Stimulated activated CD4-positive, alpha-beta T cell treated with anti-CD3 and anti-CD28 coated beads, Interleukin-1b, Interleukin-23, amount 100 ng/mL, for 1 hour (primary cell): Measurements from ENCODE around the gene GOLGA6L2.
"Not testable (repeated sequence)": the region's sequence is repeated elsewhere in the genome, so short reads cannot be mapped to it uniquely, and the experiment has no call there.

Experiments
- DNase-seq, 2 donors: peaks; one replicate each; pipeline ENCODE4 v3.0.0-alpha.2; 2020; ENCODE audit warnings: low read depth in 2 of 2

The GOLGA6L2 gene, protein sequence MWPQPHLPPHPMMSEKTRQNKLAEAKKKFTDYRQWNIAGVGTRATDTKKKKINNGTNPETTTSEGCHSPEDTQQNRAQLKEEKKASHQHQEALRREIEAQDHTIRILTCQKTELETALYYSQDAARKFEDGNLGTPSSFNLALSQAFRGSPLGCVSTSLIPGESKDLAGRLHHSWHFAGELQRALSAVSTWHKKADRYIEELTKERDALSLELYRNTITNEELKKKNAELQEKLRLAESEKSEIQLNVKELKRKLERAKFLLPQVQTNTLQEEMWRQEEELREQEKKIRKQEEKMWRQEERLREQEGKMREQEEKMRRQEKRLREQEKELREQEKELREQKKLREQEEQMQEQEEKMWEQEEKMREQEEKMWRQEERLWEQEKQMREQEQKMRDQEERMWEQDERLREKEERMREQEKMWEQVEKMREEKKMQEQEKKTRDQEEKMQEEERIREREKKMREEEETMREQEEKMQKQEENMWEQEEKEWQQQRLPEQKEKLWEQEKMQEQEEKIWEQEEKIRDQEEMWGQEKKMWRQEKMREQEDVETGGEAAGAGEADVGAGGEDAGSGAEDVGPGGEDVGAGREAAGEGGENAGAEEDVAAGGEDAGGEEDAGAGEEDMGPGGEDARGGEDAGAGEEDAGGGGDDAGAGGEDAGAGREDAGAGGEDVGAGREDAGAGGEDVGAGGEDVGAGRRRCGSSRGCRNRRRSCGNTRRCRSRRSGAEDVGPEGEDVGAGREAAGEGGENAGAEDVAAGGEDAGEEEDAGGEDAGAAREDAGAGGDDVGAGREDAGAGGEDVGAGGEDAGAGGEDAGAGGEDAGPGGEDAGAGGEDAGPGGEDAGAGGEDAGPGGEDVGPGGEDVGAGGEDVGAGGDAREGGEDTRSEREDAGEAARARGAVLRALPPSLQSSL

DNA sequence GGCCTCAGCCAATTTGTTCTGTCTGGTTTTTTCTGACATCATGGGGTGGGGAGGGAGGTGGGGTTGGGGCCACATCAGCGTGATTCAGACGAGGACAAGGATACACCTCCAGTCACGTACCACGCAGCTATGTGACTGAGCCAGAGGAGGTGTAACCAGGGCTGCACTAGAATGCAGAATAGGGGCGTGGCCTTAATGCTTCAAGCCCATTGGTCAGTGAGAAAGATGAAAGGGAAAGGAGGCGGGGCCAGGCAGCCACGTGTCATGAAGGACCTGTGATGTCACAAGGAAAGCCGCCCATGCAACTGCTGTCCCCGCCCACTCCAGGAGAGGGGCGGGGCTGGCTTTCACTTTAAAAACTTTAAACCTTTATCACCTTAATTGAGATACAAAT is at the start of gene GOLGA6L2:
GOLGA6L2 (minus strand) TSS at position 137 of the 394 bp plus-strand sequence; CDS start at position 75, 62 bp downstream.
- no peak for DNase-seq

DNA sequence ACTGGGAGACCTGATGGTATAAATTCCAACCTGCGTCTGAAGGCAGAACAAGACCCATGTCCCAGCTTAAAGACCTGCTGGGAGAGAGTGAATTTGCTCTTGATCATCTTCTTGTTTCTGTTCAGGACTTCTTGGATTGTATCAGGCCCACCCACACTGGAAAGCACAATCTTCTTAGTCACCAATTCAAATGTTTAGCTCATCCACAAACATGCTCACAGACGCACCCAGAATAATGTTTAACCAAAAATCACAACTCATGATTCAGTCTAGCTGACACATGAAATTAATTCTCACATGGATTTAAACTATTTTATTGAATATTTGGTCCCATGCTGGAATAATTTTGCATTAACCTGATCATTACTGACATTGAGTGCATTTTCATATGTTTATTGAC is 37.8 kb upstream of the GOLGA6L2 start:
- DNase-seq: no peak

DNA sequence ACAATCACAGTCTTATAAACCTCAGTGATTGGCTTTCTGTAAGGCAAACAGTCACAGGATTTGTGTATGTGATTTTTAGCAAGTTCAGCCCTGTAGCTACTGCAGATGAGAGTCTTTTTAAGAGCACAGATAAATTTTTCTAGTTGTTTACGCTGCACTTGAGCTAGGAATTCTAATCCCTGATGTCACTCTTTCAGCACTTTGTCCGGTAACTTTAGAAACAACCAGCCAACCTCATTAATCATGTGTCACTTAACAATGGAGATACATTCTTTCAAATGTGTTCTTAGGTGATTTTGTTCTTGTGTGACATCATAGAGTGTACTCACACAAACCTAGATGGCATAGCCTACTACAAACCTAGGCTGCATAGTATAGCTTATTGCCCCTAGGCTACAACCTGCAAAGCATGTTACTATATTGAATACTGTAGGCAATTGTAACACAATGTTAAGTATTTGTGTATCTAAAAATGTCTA is 36.8 kb upstream of the GOLGA6L2 start:
- DNase-seq: no peak

DNA sequence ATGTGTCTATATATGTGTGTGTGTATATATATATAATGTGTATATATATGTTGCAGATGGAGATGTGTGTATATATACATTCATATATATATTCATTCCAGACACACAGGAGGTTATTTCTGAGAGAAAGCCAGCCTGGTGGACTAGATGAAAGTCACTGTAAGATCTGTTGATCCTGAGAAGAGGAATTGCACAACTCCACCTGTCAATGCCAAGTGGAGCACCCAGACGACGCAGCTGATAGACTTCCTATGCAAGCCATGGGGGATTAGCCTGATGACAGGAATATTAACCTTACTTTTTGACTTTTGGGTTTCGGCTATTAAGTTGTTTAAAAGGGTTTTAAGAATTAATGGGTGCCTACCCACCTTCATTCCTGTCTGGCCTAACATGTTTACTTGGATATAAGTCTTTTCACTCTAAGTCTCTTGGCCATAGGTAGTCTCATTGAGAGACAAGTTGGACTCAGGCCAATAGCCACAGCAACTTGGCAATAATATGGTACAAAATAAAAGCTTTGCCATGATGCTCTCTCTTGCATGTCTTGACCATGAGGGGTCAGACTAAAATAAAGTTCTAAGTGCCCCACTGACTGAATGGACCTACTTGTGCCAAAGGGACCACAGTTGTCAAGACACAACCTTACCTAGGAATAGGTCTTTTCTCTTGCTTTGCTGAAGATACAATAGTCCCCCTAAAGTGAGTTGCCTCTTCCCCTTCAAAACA is 35.9 kb upstream of the GOLGA6L2 start:
- DNase-seq: no peak

DNA sequence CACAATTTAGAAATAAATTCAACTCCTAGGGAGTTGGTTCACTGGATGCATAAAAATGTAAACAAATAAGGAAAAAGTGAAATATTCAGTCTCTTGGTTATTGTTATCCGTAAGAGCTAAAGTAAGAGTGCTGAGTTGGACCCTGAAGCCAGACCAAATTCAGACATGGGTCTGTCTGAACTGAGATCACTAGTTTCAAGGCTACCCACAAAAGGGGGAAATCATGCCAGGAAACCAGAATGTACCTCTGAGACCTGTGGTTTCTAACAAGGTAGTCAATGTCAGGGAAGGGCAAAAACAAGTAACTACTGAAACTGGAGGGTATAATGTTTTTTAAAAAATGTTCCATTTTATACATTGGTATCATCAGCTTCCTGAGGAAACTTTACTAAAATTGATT is 35.2 kb upstream of the GOLGA6L2 start:
- no peak for DNase-seq

DNA sequence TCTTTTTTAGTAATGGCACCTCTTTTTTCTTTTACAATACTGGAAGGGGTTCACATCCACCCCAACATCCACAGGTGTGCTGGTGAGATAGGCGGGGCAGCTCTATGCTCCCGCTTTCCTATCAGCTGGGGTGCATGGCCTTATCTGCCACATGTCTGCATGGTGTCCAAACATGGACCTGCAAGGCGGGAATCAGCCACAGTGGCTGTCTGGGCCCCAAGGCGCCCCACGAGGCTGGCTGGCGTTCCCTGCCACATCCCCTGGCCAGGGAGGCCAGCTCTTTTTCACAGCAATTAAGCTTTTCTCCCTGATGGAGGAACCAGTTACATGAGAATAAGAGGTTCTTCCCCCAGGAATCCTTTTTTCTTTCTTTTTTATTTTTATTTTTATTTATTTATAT is 30.9 kb upstream of the GOLGA6L2 start:
- no peak for DNase-seq

DNA sequence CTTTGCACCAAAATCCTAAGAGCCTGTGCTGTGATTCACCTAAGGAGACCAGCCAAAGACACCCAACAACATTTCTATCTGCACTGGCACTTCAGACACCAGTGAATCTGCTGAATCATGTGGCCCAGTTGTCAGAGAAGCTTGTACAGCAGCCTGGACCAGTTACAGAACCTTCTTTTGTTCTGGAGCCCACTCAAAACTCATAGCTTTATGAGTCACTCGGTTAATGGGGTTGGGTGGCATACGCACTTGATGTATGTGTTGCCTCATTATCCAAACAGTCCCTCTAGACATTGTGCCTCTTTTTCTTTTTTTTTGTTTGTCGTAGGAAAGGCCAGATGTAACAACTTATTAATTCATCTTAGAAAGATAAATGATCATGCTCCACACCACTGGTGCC is 25.6 kb upstream of the GOLGA6L2 start:
- no peak for DNase-seq

DNA sequence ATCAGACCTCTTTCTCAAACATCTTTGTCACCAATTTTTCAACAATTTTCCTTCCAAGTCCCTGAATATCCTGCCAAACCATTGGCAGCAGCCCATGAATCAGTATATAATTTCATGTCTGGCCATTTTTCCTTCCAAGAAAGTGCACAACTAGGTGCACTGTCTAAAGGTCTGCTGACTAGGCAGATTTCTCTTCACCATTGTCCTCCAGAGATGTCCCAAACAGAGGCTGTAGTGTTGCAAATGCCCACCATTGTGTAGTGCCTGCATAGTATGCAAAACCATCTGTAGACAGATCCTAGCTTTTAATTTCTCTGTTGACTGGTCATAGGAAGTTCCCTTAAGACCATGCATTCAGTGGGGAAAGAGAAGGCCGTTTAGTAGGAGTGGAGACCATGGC is 25.0 kb upstream of the GOLGA6L2 start:
- DNase-seq: no peak

DNA sequence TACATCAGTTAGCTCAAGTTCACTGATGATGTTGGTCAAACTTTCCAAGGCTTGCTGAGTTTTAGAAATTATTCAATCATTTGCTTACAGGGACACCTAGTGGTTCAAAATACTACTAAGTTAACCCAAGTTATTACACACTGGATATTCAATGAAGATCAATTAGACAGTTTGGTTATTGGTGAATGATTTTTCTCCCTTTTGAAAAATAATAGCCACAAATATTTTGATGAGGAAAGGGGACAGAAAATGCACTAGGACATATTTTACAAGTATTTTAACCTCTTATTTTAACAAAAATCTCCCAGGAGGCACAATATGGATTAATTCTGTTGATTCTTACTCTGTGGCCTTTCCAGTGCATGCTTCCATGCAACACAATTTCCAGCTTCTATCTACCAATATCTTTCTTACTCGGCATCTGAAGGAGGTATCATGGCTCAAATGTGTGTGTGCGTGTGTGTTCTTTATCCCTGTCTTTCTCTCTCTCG is 20.1 kb upstream of the GOLGA6L2 start:
- DNase-seq: no peak

DNA sequence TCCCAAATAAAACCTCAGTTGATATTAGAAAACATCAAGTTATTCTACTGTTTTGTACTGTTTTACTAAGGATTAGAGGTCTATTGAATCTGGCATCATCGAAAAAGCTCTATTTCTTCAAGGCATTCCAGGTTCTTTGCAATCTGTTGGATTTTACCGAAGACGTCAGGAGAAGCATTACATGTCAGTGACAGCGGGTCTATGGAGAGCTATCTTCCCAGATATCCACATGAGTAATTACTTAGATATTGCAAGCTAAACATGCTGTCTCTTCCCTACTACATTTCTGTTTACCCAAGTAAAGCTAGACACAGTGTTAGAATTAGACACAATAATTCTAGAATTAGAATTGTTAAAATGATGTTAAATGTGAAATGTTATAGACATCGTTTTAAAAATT is 10.8 kb upstream of the GOLGA6L2 start:
- no peak for DNase-seq

DNA sequence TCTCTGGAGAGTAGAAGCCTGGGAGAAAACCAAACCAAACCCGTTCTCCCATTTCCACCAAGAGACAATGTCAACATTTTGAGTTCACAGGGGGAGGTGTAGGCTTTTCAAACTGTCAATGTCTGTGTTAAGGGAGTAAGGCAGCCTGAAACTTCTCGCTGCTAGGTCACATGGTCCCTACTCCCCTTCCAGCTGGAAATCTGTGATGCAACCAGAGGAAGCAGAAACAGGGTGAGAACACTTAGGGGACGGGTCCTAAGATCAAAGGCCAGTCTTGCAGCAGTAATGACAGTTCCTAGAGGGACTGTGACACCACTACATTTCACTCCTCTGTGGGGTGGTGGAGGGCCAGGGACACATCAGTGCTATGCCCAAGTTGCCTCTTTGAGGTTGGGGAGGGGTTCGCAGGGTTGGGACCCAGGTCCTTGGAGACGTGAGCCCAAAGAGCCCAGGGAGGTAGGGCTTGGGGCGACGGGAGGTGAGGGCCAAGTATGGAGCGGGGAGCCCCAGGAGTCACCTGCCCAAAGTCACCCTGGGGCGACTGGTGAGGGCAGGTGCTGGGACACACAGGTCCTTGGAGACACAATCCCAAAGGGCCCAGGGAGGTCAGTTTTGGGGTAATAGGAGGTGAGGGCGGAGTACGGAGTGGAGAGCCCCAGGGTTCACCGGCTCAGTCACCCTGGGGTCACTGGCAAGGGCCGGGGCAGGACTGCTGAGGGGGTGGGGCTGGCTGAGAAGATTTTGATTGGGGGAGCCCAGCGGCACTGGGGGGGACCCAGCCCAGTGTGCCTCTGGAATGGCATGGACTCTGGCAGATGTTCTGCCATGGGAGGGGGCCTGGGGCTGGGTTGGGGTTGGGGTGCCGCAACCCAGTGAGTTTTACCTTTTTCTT is 582 bp downstream of the GOLGA6L2 start:
- no peak for DNase-seq

DNA sequence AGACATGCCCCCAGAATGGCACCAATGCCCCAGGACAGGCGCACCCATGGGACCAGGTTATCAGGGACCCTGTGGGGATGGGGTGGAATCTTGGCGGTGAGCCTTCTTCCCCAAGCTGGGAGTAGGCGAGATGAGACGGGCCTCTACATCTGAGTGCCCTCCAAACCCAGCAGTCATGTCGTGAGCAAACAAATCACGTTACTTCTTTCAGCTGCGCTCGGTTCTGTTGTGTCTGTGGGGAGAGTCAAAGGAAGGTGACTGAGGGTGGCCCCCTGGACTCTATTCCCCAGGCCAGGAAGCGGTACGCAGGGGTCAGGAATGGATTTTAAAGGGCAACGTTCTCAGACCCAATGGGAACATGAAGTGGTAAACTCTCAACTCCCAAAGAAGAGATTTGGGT is 2.8 kb downstream of the GOLGA6L2 start:
- no peak for DNase-seq

DNA sequence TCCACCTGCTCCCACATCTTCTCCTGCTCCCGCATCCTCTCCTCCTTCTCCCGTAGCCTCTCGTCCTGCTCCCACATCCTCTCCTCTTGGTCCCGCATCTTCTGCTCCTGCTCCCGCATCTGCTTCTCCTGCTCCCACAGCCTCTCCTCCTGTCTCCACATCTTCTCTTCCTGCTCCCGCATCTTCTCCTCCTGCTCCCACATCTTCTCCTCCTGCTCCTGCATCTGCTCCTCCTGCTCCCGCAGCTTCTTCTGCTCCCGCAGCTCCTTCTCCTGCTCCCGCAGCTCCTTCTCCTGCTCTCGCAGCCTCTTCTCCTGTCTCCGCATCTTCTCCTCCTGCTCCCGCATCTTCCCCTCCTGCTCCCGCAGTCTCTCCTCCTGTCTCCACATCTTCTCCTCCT is 5.8 kb downstream of the GOLGA6L2 start:
- no peak for DNase-seq

DNA sequence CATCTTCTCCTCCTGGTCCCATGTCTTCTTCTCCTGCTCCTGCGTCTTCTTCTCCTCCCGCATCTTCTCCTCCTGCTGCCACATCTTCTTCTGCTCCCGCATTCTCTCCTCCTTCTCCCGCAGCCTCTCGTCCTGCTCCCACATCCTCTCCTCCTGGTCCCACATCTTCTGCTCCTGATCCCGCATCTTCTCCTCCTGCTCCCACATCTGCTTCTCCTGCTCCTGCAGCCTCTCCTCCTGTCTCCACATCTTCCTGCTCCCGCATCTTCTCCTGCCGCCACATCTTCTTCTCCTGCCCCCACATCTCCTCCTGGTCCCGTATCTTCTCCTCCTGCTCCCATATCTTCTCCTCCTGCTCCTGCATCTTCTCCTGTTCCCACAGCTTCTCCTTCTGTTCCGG is 6.4 kb downstream of the GOLGA6L2 start:
- DNase-seq: no peak

DNA sequence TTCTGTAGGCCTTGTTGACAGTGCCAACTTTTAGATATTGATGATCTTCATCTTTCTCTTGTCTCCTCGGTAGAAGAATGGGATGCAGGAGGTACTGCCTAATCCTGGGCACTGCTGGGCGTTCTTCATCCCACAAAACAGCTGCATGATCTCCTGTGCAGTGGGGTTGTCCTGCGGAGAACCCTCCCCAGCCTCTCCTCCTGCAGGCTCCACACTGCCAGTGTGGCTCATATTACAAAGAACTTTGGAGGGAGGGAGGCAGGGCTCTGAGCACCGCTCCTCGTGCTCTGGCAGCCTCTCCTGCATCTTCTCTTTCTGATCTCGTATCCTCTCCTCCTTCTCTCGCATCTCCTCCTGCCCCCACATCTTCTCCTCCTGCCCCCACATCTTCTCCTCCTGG is 7.5 kb downstream of the GOLGA6L2 start:
- DNase-seq: no peak

DNA sequence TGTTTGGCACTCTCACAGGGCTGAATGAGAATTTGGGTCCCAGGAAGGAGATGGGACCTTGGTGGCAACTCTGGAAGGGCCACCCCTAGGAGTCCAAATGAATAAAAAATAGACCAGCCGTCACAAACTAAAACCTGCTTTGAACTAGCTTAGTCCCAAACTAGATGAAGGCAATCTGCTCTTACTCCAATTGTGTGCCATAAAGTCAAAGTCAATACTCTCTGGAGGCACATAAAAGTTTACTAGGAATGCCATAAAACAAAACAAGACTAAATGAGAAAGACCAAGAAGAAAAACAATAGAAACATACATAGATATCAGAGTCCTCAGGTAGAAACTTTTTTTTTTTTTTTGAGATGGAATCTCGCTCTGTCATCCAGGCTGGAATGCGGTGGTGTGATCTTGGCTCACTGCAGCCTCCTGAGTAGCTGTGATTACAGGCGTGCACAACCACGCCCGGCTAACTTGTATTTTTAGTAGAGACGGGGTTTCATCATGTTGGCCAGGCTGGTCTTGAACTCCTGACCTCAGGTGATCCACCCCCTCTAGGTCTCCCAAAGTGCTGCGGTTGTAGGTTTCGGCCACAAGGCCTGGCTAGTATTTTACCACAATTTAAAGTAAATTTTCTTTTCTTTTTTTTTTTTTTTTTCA is 8.1 kb downstream of the GOLGA6L2 start:
- DNase-seq: no peak

DNA sequence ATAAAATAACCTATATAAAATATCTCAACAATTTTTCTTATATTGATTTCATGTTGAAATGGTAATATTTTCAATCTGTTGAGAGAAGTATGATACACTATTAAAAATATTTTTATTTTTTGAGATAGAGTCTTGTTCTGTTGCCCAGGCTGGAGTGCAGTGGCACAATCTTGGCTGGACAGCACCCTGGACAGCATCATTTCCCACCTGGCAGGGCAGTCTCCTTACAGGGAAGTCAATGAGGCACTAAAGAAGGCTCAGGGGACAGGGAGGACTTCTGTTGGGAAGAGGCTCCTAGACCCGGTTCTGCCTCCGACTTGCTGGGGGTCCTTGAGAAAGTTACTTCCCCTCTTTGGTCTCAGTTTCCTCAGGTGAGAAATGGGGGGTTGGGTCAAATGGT is 9.4 kb downstream of the GOLGA6L2 start:
- DNase-seq: no peak

DNA sequence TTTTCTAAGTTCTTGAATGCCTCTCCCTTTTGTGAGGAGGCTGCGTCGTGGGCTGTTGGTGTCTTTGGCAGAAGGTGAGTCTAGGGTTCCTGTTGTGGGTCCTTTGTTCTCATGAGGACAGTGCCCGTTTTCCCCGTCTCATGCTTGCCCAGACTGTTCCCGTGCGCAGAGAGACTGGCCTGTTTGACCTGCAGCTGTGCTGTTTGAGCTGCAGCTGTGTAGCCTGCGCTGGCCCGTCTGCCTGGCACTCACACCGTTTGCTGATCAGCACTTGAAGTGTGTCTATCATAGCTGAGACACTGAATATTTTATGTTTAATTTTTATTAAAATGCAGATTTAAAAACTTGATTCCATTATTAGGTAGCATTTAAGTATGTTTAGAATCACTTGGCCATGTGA is 9.9 kb downstream of the GOLGA6L2 start:
- DNase-seq: no peak

DNA sequence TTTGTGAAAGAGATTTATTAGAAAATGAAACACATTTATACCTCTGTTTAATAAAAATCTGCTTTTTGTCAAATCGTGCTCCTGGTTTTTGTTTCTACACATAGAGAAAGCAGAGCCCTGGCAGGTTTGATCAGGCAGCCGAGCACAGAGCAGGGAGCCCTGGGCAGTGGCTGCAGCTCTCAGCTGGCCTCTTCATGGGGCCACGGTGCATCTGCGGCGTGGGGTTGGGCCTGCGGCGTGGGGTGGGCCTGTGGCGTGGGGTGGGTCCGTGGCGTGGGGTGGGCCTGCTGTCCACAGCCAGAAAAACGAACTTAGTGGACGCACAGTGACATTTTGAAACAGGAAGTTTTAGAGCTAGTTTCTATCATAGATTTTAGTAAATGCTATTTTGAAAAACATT is 10.6 kb downstream of the GOLGA6L2 start:
- no peak for DNase-seq

DNA sequence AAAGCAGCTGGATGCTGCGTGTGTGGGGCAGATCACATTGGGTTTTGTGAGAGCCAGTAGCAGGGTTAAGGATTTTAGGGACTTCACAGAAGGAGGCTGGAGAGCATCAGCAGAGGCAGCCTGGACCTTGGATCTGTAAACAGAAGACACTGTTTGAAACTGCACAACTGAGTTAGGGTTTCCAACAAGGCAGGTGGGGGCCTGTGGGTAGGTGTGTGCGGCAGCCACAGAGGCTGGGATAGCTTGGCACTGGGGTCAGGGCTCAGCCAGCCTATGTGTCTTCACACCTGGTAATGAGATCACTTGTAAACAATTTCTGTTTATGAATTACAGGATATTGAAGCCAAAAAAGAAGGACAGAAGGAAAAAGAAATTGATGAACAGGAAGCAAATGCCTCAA is 12.3 kb downstream of the GOLGA6L2 start:
- DNase-seq: not testable (repeated sequence)
